Spleen (tissue), 11 donors: ENCODE results near the gene ETV7. TPM values are rescaled to one million over a fixed set of nuclear protein-coding genes. Genes with fewer than 3 reads are reported as not detected.

Experiments
- DNase-seq: peaks from one replicate; pipeline ENCODE4 v3.0.0-alpha.2; 2020
- H3K27ac ChIP-seq, 8 donors: fragments of 200-600 bp; sonication (generic) in 7 of 8; 1 replicate in 4 of 8; 2 replicates in 4 of 8; pipeline versions ENCODE4 v1.5.0 to v1.8.0; 2016 to 2021; ENCODE audit warnings: inconsistent platforms in 4 of 8, mild to moderate bottlenecking in 4 of 8, moderate library complexity in 1 of 8
- H3K27me3 ChIP-seq, 7 donors: fragments of 200-600 bp; sonication (generic) in 6 of 7; replicated peaks in 1 of 7; 1 replicate in 4 of 7; 2 replicates in 3 of 7; pipeline versions ENCODE4 v1.5.0 to v1.8.0; 2016 to 2021; ENCODE audit warnings: inconsistent platforms in 3 of 7, mild to moderate bottlenecking in 1 of 7
- H3K36me3 ChIP-seq, 6 donors: fragments of 200-600 bp; sonication (generic) in 5 of 6; 1 replicate in 4 of 6; 2 replicates in 2 of 6; pipeline versions ENCODE4 v1.5.0 to v1.8.0; 2016 to 2021; ENCODE audit warnings: inconsistent platforms in 2 of 6
- H3K4me1 ChIP-seq, 6 donors: fragments of 200-600 bp; sonication (generic) in 5 of 6; 1 replicate in 3 of 6; 2 replicates in 3 of 6; pipeline versions ENCODE4 v1.5.0 to v1.8.0; 2016 to 2021; ENCODE audit warnings: inconsistent platforms in 3 of 6
- H3K4me3 ChIP-seq, 8 donors: fragments of 200-600 bp; sonication (generic) in 7 of 8; 1 replicate in 4 of 8; 2 replicates in 4 of 8; pipeline versions ENCODE4 v1.5.0 to v1.8.0; 2016 to 2021; ENCODE audit warnings: inconsistent platforms in 4 of 8, mild to moderate bottlenecking in 4 of 8, moderate library complexity in 2 of 8
- H3K9me3 ChIP-seq, 8 donors: fragments of 200-600 bp; sonication (generic) in 7 of 8; 1 replicate in 4 of 8; 2 replicates in 4 of 8; pipeline versions ENCODE4 v1.5.0 to v1.8.0; 2016 to 2021; ENCODE audit warnings: inconsistent platforms in 4 of 8
- POLR2A ChIP-seq, 3 donors: fragments of 450-650 bp; IDR thresholded peaks; one replicate each; pipeline ENCODE4 v1.5.1; 2017; ENCODE audit warnings: antibody characterized with exemption in 3 of 3, mild to moderate bottlenecking in 1 of 3
- POLR2AphosphoS5 ChIP-seq, 3 donors: sonication (generic); formaldehyde crosslinking; IDR thresholded peaks; one replicate each; pipeline ENCODE4 v1.5.1; 2017; ENCODE audit warnings: antibody characterized with exemption in 3 of 3
- WGBS, 5 donors: extraction: QIAGEN DNeasy Blood & Tissue Kit in 3 of 5; methylation state at CpG; one replicate each; pipeline versions ENCODE4 v1.1.5 to v1.1.7; 2013 to 2018; 5-methylcytosine and 5-hydroxymethylcytosine counted together
- intact Hi-C: fragments of 100-400 bp; cut with DNase I; formaldehyde crosslinking; loops from one replicate; pipeline ENCODE4 v1.15.0; 2023; ENCODE audit warnings: low total_unique reads
- polyA plus RNA-seq, 3 donors: library from polyadenylated mRNA; stranded (reverse); fragments of 200-250 nt; gene quantifications; one replicate each; pipeline ENCODE4 v1.2.1, GENCODE V29; 2013
- total RNA-seq, 7 donors: library from RNA; depleted of rRNA in 3 of 7; stranded (reverse); fragments of >200 nt in 3 of 7; fragmentation: NEBNext Ultra II Directional in 4 of 7; extraction: Animal tissue kit (Norgen Biotek cat#: 25700) in 4 of 7; gene quantifications; one replicate each; pipeline versions ENCODE4 v1.1.0 to v1.2.1, GENCODE V29; 2016 to 2021
- TF ChIP-seq, protein P1 (sequence below), 11 experiments: fragments of 200-600 bp in 7 of 11; fragments of 450-650 bp in 4 of 11; sonication (generic) in 4 of 11; IDR thresholded peaks in 8 of 11; conservative IDR thresholded peaks in 3 of 11; 1 replicate in 7 of 11; 2 replicates in 4 of 11; pipeline versions ENCODE4 v1.4.0 to v1.8.0; 2016 to 2021; ENCODE audit warnings: antibody characterized with exemption in 11 of 11, inconsistent platforms in 4 of 11, mild to moderate bottlenecking in 1 of 11
- donor health status: healthy with polysubstance abuse.
- donor health status: DM: no; HTN: no; CAD: no; lungs with moderate emphysema.
- donor health status: DM: no; HTN: no; CAD: no.
- donor health status: Bipolar disorder and iron deficiency.
- donor health status: healthy.
- donor health status: DM: no; HTN: no; CAD: no.
- donor health status: DM: yes; HTN: yes; CAD: no.

Gene ETV7
- total and polyA plus RNA-seq, 10 donors, result 0.51 to 4.5 (median 2.0) TPM

DNA sequence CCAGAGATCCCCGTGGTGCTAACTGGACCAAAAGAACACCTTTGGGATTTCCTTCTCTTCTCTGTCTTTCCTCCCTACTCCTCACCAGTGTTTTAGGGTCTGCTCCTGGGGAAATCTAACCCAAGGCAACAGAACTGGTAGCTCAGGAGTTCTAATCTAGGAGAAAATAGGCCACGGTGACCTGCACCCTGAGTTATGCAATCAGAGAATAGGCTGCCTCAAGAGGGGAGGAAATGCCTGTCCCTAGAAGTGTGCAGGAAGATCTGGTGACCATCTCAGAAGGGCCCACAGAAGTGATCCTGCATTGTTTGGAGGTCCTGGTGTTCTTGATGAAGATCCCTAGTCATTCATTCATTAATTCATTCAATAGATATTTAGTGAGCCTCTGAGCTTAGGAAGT is 3.4 kb downstream of the ETV7 start:
- DNase-seq, result no peak
- Histone ChIP-seq H3K36me3 (peaks cover 0 to 6% (median 0%) of the 10 kb centered on the region in 6 donors), H3K9me3 (no peaks in the 10 kb centered on the region), H3K4me3 (no peak overlapping the region), H3K27ac (no peak overlapping the region), H3K27me3 (peaks cover 0 to 33% (median 6%) of the 10 kb centered on the region in 7 donors), H3K4me1 (peaks cover 4 to 30% (median 25%) of the 10 kb centered on the region in 6 donors)
- intact Hi-C loops, result no loop called here
- WGBS, 5 donors, result 66 to 87% (median 70%) methylated on average over 2 of the region's 2 CpGs
- TF ChIP-seq POLR2A (IDR thresholded peaks at IDR 0.05) (no peak), POLR2AphosphoS5 (IDR thresholded peaks at IDR 0.05) (no peak)
- TF ChIP-seq, protein P1, sequence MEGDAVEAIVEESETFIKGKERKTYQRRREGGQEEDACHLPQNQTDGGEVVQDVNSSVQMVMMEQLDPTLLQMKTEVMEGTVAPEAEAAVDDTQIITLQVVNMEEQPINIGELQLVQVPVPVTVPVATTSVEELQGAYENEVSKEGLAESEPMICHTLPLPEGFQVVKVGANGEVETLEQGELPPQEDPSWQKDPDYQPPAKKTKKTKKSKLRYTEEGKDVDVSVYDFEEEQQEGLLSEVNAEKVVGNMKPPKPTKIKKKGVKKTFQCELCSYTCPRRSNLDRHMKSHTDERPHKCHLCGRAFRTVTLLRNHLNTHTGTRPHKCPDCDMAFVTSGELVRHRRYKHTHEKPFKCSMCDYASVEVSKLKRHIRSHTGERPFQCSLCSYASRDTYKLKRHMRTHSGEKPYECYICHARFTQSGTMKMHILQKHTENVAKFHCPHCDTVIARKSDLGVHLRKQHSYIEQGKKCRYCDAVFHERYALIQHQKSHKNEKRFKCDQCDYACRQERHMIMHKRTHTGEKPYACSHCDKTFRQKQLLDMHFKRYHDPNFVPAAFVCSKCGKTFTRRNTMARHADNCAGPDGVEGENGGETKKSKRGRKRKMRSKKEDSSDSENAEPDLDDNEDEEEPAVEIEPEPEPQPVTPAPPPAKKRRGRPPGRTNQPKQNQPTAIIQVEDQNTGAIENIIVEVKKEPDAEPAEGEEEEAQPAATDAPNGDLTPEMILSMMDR (IDR thresholded peaks at IDR 0.05 in 8 of 11, conservative IDR thresholded peaks at IDR 0.05 in 3 of 11), result no peak

DNA sequence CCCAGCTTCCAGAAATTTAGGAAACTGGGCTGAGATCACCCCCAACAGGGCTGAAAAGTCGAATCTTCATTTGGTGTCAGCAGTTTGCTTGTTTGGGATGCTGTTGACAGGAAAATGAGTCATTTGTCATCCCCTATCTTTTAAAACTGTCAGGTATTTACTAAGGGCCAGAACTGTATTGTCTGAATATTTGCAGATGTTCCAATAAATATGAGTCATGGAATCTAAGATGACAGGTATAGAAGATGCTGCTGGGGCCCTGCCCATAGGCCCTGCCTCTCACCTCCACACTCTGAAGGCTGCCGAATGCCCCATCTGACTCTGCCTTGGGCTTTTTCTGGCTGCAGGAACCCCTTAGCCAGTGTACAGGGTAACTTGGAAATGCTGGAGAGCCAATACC is 3.9 kb downstream of the ETV7 start:
- intact Hi-C loops, result no loop called here
- no peak for DNase-seq
- 67 to 86% (median 72%) methylated on average over 2 of the region's 2 CpGs for WGBS, 5 donors

DNA sequence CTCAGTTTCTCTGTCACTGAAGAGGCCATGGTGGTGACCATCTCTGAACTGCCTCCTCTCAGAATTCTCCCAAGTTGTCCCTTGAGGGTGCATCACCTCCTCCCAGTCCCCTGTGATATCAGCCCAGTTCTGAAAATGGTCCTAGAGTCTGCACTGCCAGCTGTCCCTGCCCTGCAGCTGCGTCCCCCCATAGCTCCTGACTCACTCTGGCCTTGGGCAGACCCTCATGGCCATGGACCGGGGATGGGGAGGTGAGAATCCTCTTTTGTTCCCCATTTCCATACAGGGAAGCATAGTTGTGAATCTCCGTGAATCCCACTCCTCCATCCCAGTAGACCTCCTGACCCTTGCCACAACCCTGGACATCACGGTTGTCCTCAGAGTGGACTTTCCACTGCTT is 4.5 kb downstream of the ETV7 start:
- intact Hi-C loops, result no loop called here
- 51 to 83% (median 69%) methylated on average over 4 of the region's 4 CpGs for WGBS, 5 donors
- Histone ChIP-seq H3K4me3 (no peak overlapping the region), H3K36me3 (peaks cover 0 to 6% (median 0%) of the 10 kb centered on the region in 6 donors), H3K27me3 (peaks cover 0 to 22% (median 5%) of the 10 kb centered on the region in 7 donors), H3K27ac (no peak overlapping the region), H3K4me1 (peaks cover 4 to 22% (median 21%) of the 10 kb centered on the region in 6 donors), H3K9me3 (no peaks in the 10 kb centered on the region)
- TF ChIP-seq POLR2A (IDR thresholded peaks at IDR 0.05) (no peak), POLR2AphosphoS5 (IDR thresholded peaks at IDR 0.05) (no peak)
- TF ChIP-seq, protein P1 (IDR thresholded peaks at IDR 0.05 in 8 of 11, conservative IDR thresholded peaks at IDR 0.05 in 3 of 11), result no peak
- no peak for DNase-seq

More for the DNA sequence above, 3.9 kb downstream of the ETV7 start:
- peaks cover 0 to 29% (median 6%) of the 10 kb centered on the region in 7 donors for H3K27me3 ChIP-seq
- peaks cover 0 to 6% (median 0%) of the 10 kb centered on the region in 6 donors for H3K36me3 ChIP-seq
- H3K27ac ChIP-seq, result no peak overlapping the region
- H3K4me3 ChIP-seq, result no peak overlapping the region
- TF ChIP-seq POLR2AphosphoS5 (IDR thresholded peaks at IDR 0.05) (no peak), POLR2A (IDR thresholded peaks at IDR 0.05) (no peak)
- TF ChIP-seq, protein P1 (IDR thresholded peaks at IDR 0.05 in 8 of 11, conservative IDR thresholded peaks at IDR 0.05 in 3 of 11), result no peak
- H3K4me1 ChIP-seq, result peaks cover 4 to 28% (median 25%) of the 10 kb centered on the region in 6 donors
- H3K9me3 ChIP-seq, result no peaks in the 10 kb centered on the region

DNA sequence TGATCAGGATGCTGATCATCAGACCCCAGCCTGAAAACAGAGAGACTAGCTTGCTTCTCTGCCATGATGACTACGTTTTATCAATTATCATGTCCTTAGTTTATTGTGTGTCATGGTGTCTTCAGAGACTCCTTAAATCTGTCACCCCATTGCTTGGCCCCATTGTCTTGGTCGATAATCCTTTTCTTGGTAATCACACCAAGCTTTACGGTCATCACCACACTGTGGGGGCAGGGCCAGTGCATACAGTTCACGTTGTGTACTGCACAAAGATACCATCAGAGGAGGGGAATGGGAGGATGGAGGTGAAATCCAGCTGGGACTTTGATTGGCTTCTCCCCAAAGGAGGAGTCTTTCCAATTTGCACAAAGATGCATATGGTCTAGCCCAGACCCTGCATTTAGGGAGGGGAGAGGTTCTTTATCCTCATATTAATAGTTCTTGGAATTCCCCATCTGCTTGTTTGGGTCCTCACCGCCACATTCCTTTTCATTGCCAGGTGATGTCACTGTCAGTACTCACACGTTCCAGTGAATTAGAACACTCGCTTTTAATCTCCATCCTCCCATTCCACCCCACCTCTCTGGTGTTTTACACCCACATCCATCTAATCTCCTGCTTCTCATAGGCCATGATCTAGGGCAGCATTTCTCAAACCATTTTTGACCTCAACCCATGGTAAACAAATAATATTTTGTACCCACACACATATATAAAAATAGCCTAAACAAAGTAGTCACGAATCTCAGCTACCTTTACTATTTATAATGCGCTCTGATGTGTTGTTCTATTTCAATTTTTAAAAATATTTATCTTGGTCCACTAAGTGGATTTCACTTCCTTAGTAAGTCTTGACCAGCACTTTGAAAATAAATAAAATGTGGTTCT is 5.7 kb downstream of the ETV7 start:
- no peak for DNase-seq
- no peak for TF ChIP-seq POLR2AphosphoS5 (IDR thresholded peaks at IDR 0.05)
- TF ChIP-seq, protein P1 (IDR thresholded peaks at IDR 0.05 in 8 of 11, conservative IDR thresholded peaks at IDR 0.05 in 3 of 11), result no peak
- TF ChIP-seq POLR2A (IDR thresholded peaks at IDR 0.05), result no peak
- Histone ChIP-seq H3K4me1 (peaks cover 0 to 11% (median 9%) of the 10 kb centered on the region in 6 donors), H3K9me3 (no peaks in the 10 kb centered on the region), H3K36me3 (peaks cover 0 to 6% (median 0%) of the 10 kb centered on the region in 6 donors), H3K27me3 (peaks cover 0 to 10% (median 0%) of the 10 kb centered on the region in 7 donors), H3K27ac (no peak overlapping the region), H3K4me3 (no peak overlapping the region)
- WGBS, 5 donors, result 76 to 89% (median 86%) methylated on average over 9 of the region's 9 CpGs
- intact Hi-C loops, result no loop called here
